Measurements from ENCODE around the gene ZNF428.
"Not testable (repeated sequence)": the region's sequence is repeated elsewhere in the genome, so short reads cannot be mapped to it uniquely, and the experiment has no call there.

The ZNF428 gene

GRCh38 chr19:43592800-43593350, 26.6 kb downstream of the ZNF428 start:
- no peak for DNase-seq (ENCODE audit: low spot score)

- DNase-seq (ENCODE audit: low spot score) = no peak
Observed at GRCh38 chr19:43591904-43592772, 27.3 kb downstream of the ZNF428 start.

- no peak for DNase-seq (ENCODE audit: low spot score)
Observed at GRCh38 chr19:43589678-43590077, 29.8 kb downstream of the ZNF428 start.

GRCh38 chr19:43589277-43589676, 30.2 kb downstream of the ZNF428 start:
- no peak for DNase-seq (ENCODE audit: low spot score)

GRCh38 chr19:43587029-43587428, 32.4 kb downstream of the ZNF428 start:
- DNase-seq (ENCODE audit: low spot score) = not testable (repeated sequence)

- DNase-seq (ENCODE audit: low spot score) = no peak
Observed at GRCh38 chr19:43586346-43586745, 33.1 kb downstream of the ZNF428 start.

- no peak for DNase-seq (ENCODE audit: low spot score)
Observed at GRCh38 chr19:43584484-43584883, 34.9 kb downstream of the ZNF428 start.

- DNase-seq (ENCODE audit: low spot score) = no peak
Observed at GRCh38 chr19:43582495-43582894, 36.9 kb downstream of the ZNF428 start.

GRCh38 chr19:43581467-43581866, 38.0 kb downstream of the ZNF428 start:
- no peak for DNase-seq (ENCODE audit: low spot score)

DNA sequence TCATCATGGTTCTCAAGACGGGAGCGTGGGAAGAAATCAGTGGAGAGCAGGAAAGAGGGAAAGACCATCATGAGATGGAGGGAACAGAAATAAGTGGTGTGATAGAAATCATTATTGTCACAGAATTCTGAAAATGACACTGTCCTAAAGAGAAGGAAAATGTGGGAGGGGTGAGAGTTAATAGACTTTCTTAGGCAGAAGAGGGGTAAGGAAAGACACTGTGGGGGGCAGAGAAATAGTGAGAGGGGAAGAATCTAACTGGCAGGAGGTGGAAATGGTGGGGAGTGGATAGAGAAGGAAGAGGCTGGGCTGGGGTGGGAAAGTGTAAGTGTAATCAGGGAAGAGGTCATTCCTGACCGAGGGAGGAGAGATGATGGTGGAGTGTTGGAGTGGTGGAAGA, 40.6 kb downstream of the ZNF428 start:
- no peak for DNase-seq (ENCODE audit: low spot score)

DNA sequence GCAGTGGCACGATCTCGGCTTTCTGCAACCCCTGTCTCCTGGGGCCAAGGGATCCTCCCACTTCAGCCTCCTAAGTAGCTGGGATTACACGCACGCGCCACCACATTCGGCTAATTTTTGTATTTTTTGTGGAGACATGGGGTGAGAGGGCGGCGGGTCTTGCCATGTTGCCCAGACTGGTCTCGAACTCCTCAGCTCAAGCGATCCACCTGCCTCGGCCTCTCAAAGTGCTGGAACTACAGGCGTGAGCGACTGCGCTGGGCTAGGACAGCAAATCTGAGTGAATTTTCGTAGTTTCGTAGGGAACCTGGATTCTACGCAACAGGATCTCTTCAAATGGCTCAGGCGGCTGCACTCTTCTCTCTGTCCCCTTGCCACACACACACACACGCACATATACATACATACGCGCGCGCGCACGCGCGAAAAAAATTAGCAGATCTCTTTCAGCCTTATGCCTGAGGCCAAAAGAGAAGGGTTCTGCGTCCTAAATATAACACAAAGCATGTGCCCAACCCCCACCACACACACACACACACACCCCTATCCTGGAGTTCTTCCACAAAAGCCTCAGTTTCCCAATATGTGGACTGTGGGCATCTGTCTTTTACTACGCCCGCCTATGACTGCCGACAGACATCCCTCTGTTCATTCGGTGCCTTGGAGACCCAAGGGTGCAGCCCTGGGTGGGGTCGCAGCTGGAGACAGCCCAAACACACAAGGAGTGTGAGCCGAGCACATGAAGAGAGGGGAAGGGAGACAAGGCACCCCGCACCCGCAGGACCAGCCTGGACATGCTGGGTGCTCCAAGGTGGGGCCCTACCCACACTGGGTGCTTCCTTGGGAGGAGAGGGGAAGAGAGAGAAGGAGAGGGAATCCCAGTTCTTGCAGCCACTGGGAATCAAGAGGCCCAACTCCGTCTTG, 43.2 kb downstream of the ZNF428 start:
- DNase-seq (ENCODE audit: low spot score) = no peak

DNA sequence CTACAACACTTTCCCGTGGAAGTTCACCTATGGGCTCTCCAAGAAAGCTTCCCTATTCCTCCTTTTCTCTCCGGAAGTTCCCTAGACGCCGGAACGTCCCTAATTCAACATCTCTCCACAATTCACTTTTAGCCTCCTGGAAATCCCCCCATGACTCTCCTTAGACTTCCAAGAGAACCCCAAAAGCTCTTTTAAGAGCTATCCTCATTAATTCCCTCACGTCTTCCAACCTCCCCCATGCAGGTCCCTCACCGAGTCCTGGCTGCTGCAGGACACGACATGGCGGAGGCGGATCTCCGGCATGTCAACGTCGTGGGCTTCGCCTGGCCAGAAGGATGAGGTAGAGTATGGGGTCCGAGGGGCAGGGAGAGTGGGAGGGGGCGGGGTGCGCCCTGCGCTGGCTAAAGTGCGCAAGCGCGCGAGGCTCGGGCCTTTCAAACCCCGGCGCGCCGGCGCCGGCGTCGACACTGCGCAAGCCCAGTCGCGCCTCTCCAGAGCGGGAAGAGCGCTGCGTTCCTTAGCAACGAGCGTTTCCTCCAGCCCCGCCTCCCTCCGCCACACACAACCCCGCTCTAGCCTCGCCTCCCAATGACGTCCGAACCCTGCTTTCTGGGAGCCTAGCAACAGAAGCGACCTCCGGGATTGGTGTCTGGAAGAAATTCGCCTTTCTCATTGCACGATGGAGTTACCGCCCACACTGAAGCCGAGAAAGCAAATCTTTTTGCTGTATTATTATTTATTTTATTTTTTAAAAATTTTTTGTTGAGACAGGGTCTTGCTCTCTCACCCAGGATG, 44.1 kb downstream of the ZNF428 start, which contains the start of the genes PINLYP and XRCC1:
Gene PINLYP, plus strand, starts transcription at position 646 of the 795 bp plus-strand sequence. CDS start 1,391 bp downstream, outside the sequence.
Gene XRCC1, minus strand, starts transcription at position 372 of the 795 bp plus-strand sequence. Its CDS starts 69 bp downstream, at position 303.
- DNase-seq (ENCODE audit: low spot score) = peak; percentile 97

DNA sequence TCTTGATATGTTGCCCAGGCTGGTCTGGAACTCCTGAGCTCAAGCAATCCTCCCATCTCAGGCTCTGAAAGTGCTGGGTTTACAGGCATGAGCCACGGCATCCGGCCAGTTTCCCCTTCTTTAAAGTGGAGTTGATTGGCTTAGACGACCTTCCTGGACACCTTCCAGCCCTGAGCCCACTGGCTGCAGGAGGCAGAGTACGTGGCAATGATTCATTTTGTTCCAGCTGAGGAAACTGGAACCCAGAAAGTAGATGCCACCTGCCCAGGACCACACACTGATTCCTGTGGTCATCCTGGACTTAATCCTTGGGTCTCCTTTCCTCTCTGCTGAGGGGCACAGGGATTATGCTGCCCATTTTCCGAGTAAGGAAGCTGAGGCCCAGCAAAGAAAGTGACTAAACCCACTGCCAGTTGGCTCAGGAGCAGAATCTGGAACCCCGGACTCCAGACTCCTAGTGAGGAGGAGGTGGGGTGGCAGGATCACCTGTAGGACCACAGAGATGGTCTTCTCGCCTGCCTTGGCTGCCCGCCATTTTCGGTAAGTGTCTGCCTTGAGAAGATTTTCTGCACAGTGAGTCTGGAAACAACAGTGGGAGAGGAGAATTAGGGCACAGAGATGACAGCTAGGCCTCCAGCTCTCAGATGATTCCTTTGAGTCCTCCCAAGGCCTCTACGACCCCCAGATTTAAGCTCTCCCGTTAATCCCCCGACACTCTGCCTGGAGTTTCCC, 44.8 kb downstream of the ZNF428 start:
- no peak for DNase-seq (ENCODE audit: low spot score)

- DNase-seq (ENCODE audit: low spot score) = no peak
Observed at GRCh38 chr19:43572171-43572588, 47.2 kb downstream of the ZNF428 start.

DNA sequence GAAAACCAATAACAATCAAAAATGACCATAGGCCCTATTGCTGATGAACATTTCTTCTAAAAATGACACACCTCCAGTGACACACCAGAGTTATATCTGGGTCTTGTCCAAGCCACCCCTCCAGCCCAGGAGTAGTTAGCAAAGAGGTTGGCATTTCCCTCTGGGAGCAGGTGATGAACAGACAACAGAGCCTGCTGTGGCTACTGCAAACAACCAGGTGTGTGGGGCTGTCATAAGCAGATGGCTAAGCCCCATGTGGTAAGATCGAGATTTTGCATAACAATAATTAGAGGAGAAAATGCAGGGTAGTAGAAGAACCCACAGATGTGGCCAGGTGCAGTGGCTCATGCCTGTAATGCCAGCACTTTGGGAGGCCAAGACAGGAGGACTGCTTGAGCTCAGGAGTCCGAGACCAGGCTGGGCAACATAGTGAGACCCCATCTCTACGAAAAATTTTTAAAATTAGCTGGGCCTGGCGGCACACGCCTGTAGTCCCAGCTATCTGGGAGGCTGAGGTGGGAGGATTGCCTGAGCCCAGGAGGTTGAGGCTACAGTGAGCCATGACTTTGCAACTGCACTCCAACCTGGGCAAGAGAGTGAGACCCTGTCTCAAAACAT, 49.1 kb downstream of the ZNF428 start:
- no peak for DNase-seq (ENCODE audit: low spot score)

DNA sequence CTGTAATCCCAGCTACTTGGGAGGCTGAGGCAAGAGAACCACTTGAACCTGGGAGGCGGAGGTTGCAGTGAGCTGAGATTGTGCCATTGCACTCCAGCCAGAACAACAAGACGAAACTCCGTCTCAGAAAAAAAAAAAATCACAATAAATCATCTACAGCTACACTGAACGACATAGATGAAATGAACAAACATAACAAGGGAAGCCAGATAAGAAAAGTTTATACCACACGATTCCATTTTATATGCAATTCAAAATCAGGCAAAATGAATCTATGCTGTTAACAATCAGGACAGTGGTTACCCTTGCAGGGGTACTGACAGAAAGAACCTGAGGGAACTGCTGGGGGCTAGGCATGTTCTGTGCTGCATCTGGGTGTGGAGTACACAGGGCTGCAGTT, 49.8 kb downstream of the ZNF428 start:
- DNase-seq (ENCODE audit: low spot score) = no peak

DNA sequence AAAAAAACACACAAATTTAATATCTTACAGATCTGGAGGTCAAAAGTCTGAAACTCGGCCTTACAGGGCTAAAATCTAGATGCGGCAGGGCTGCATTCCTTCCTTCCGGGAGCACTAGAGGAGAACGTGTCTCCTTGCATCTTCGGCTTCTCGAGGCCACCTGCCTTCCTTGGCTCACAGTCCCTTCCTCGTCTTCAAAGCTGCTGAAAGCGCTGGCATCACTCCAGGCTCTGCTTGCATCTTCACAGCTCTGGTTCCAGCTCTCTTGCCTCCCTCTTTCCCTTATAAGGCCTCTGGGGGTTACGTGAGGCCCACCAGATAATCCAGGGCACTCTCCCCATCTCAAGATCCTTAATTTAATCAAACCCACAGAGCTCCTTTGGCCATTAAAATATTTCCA, 54.6 kb downstream of the ZNF428 start:
- no peak for DNase-seq (ENCODE audit: low spot score)

- DNase-seq (ENCODE audit: low spot score) = no peak
Observed at GRCh38 chr19:43563816-43564457, 55.5 kb downstream of the ZNF428 start.

GRCh38 chr19:43562698-43563241, 56.7 kb downstream of the ZNF428 start:
- peak; percentile 91 for DNase-seq (ENCODE audit: low spot score)

All from CD4-positive, alpha-beta T cell treated with Interleukin-15 for 4 hours (primary cell).